Stimulated activated CD8-positive, alpha-beta memory T cell treated with anti-CD3 and anti-CD28 coated beads, Interleukin-15, amount 100 ng/mL, for 24 hours (primary cell): Measurements from ENCODE around the gene CCDC32.

Experiments used
- DNase-seq: peaks from one replicate; pipeline ENCODE4 v3.0.0-alpha.2; 2020; ENCODE audit warnings: low read depth

CCDC32 gene

GRCh38 chr15:40565333-40566238 is 744 bp upstream of the CCDC32 start:
- DNase-seq, result no peak

DNA sequence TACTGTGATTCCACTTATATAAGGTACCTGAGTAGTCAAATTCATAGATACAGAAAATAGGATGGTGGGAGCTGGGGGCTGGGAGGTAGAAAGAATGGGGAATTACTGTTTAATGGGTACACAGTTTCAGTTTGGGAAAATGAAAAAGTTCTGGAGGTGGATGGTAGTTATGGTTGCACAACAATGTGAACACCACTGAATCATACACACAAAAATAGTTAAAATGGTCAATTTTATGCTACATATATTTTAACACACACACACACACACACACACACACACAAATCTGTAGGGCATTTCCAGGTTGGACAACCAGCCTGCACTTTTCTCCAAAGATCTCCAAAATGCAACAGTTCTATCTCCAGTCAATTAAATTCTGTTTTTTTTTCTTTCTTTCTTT is 1.4 kb downstream of the CCDC32 start:
- no peak for DNase-seq

GRCh38 chr15:40562691-40563090 is 2.2 kb downstream of the CCDC32 start:
- DNase-seq, result no peak

- no peak for DNase-seq
Measured at GRCh38 chr15:40558952-40559742, 5.7 kb downstream of the CCDC32 start.

DNA sequence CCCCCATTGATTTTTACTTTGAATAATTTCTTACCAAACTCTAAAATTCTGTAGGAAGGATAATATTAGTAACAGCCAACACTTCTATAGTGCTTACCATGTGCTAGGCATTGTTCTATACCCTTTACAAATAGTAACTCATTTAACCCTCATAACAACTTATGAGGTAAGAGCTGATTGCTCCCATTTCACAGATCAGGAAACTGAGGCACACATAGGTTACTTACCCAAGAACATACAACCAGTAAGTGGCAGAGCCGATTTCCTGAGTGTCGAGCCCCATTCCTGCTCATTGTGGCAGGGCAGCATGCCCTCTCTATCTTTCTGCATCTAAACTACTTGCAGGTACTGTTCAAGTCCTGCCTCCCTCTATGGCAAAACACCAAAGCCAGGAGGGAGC is 9.0 kb downstream of the CCDC32 start:
- DNase-seq, result no peak

DNA sequence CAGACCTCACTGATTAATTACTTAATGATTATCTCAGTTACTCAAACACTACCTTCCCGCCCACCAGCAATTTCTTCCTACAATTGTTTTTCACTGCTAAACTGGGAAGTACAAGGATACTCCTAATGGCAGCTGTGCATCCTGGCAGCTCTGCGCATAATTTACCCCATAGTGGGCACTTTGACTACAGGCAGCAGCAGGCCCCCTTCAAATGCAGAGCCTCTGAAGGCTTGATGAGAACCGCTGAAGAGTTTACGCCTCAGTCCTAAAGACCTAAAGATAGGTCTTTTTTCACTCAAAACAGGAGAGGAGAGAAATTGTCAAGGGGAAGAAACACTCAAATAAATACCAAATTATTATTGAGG is 10.7 kb downstream of the CCDC32 start:
- DNase-seq, result no peak

- no peak for DNase-seq
Measured at GRCh38 chr15:40550341-40551037, 14.4 kb downstream of the CCDC32 start.

DNA sequence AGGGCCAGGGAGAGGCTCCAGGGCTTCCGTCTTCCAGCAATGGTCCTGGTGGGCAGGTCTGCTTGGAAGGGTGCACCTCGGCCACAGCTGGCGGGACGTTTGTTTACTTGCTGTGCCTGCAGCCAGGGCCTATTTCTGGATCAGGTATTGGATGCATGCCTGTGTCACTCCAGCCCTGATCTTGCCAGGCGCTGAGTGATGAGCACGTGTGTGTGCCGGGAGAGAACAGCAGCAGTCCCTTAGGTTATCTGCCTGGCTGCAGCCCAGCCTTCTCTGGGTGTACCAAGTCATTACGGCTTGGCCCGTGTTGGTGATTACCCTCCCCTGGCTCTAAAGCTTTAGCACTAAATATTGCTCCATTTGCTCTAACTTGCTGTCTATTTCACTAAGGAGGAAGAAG is 14.9 kb downstream of the CCDC32 start:
- no peak for DNase-seq

- no peak for DNase-seq
Measured at GRCh38 chr15:40548610-40549009, 16.2 kb downstream of the CCDC32 start.

DNA sequence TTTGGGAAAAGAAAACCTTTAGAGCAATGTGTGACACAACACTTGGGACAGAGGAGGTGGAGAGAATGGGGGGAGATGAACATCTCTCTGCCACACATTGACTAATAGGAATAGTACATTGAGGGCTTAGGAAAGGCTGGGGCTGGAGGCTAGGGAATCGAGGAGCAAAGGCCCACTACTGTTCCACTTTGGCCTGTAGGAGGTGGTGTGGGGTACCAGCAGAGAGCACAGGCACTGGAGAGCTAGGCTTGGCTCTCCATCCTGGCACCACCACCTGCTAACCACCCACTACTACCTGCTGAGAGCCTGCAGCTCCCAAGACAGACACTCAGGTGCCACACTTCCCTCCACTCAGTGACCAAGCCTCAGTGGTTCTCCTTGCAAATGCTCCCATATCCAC is 19.4 kb downstream of the CCDC32 start:
- DNase-seq, result no peak

- DNase-seq, result no peak
Measured at GRCh38 chr15:40543631-40544294, 21.1 kb downstream of the CCDC32 start.

DNA sequence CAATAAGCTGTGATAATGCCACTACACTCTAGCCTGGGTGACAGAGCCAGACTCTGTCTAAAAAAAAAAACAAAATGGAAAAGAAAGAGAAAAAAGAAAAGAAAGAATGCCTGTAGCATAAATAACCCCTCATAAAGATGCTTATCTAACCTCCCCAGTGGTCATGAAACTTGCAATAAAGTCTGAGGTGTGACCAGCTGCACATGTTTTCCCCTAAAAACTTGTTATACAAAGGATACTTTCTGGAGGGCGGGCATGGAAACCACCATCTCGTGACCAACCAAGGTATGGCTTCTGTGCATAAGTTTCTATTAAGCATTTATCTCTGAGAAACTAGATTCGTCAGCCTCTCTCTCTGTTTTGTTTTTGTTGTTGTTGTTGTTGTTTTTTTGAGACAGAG is 21.8 kb downstream of the CCDC32 start:
- DNase-seq, result no peak

DNA sequence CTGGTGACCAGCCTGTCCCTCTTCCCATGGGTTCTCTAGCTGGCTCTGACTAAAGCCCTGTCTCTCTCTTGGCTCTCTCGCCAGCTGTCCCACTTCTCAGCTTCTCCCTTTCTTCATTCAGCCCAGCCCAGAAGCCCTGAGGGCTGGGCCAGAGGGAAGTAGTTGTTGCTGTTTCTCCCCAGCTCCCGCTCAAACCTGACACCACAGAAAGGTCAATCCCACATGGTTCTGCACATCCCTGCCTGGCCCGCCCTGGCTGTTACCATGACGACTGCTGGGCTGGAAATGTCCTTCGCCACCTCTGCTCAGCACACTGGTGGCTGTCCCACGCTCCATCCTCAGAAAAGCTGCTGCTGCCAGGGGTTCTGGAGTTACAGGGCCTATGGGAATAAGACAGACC is 25.9 kb downstream of the CCDC32 start:
- no peak for DNase-seq

GRCh38 chr15:40536501-40536900 is 28.3 kb downstream of the CCDC32 start:
- DNase-seq, result no peak

- DNase-seq, result no peak
Measured at GRCh38 chr15:40534371-40534770, 30.5 kb downstream of the CCDC32 start.

DNA sequence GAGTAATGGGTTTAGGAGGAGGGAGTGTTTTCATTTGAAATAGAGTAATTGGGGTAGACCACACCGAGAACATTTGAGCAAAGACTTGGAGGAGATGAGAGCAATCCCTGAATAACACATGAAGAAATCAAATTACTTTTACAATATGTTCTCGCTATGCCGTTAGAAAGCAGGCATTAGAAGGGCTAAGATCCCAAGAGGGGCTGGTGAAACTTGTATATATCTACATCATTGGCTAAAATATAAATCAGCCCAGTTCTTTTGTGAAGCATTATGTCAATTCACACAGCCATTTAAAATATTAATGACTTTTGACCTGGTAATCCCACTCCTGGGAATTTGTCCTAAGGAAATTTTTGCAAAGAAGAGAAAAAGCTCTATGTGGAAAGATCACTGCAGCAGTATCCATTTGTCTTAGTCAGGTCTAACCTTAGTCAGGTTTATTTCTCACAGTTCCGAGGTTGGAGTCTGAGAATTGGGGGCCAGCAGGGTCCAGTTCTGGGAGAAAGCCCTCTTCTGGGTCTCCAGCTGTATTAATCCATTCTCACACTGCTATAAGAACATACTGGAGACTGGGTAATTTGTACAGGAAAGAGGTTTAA is 31.0 kb downstream of the CCDC32 start:
- no peak for DNase-seq

DNA sequence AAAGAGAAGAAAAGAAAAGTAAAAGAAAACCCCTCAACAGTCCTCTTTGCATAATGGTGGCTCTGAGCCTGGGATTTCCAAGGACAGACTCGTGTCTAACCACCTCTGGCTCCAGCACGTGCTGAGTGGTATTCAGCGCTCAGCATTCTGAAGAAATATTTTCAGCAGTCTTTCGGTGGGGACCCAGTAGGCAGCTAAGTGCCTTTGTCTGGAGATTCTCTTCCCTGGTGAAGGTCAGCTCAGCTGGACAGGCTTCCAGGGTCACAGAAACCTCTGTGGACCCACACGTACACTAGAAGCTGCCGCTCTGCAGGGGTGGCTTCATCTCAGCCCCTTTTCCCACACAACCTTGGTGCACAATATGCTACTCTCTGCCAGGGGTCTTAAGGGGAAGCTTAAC is 36.0 kb downstream of the CCDC32 start:
- DNase-seq, result no peak

DNA sequence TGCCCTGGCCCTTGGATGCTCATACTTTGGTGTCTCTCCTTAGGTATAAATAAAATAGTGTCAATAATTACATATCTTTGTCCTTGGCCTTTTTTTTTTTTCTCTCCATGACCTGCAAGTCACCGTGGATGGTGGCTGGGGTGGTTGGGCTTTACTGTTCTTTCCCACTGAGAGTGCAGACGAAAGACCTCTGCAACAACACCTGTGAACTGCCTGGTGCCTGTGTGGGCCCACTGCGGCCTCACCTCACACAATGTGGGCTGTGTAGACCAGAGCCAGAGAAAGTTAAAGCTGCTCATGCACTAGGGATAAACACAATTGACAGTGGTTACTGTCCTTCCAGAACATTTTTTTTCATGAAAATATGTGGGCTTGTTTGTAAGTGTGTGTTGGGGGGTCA is 39.0 kb downstream of the CCDC32 start:
- DNase-seq, result no peak

- no peak for DNase-seq
Measured at GRCh38 chr15:40523611-40524010, 41.2 kb downstream of the CCDC32 start.

GRCh38 chr15:40516322-40516721 is 48.5 kb downstream of the CCDC32 start:
- no peak for DNase-seq

- DNase-seq, result no peak
Measured at GRCh38 chr15:40513609-40514008, 51.2 kb downstream of the CCDC32 start.

- DNase-seq, result no peak
Measured at GRCh38 chr15:40512440-40512839, 52.4 kb downstream of the CCDC32 start.
